ENCODE data around the gene LIN7A.
A peak's percentile ranks its signal among the peaks of the same experiment; 100 is the strongest.
"Not testable (repeated sequence)": the region's sequence is repeated elsewhere in the genome, so short reads cannot be mapped to it uniquely, and the experiment has no call there.

The LIN7A gene

DNA sequence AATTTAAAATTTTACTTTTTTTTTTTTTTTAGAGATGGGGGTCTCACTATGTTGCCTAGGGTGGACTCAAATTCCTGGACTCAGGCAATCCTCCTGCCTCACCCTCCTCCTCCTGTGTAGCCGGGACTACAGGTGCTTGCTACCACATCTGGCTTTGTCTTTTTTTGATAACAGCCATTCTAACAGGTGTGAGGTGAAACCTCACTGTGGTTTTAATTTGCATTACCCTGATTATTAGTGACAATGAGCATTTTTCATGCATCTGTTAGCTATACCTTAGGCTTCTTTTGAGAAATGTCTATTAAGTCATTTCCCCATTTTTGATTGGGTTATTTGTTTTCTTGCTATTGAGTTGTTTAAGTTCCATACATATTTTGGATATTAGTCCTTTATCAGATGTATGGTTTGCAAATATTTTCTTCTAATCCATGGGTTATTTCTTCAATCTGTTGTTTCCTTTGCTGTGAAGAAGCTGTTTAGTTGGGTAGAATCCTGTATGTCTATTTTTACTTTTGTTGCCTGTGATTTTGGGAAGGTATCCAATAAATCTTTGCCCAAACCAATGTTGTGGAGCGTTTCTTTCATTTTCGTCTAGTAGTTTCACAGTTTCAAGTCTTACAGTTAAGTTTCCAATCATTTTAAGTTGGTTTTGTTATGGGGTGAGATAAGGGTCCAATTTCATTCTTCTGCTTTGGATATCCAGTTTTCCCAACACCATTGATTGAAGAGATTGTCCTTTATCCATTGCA, 134.9 kb downstream of the LIN7A start:
- no peak for DNase-seq

DNA sequence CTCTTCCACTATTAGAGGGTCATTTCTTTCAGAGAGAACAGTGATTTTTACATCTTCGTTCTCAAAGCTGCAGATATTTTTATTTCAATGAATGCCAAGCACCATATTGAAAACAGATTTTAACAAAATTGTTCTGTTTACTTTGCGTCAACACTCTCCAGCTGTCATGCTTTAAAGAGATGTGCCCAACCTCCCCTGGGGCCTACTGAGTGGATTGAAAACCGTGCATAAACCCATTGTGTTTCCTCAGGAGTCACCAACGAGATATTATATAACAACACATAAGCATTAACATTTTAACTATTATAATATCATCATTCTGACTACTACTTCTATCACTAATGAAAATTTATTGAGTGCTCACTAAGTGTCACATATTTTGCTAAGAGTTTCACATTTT, 139.5 kb downstream of the LIN7A start:
- DNase-seq, result no peak

DNA sequence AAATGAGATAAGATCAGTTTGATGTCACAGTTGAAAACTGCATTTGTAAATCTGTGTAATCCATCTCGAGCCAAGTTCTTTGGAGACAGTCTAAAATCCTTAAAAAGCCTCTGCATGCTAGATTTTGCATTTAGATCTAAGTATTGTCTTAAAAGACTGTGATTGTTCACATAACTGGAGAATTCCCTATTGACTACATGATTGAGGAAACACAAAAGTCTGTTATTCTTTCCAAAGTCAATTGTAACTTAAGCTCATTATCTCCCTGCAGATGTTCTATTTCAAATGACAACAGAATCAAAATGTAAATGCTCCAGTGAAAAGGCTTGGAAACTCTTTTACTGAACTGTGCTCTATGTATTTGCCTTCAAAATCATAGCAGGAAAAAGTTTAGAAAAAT, 143.2 kb downstream of the LIN7A start:
- no peak for DNase-seq

DNA sequence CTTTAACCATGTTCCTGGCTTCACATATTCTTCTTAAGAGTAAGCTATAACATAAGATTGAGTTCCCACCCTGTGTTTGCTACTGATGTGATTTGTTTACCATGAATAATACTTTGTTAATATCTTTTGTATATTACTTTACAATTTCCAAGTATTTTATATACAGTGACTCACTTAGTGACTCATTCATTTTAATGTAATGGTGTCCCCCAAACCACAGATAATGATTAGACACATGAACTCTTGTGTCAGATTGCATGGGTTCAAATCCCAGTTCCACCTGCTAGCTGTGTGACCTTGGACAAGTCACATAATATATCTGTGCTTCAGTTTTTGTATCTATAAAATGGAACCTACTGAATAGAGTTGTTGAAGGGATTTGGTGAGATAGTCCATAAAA, 144.9 kb downstream of the LIN7A start:
- no peak for DNase-seq

DNA sequence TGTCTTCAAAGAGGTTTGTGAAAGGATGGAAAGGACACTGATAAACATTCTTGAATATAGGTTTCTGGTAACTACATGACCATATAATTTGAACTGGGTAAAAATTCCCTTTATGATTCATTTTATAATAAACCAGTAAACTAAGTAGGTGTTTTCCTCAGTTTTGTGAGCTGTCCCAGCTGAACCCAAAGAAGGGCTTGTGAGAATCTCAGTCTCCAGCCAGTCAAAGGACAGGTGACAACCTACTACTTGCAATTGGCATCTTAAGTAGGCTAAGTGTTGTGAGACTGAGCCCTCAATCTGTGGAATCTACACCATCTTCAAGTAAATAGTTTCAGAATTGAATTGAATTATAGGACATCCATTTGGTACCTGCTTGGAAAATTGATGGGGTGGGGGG, 145.9 kb downstream of the LIN7A start:
- no peak for DNase-seq

DNA sequence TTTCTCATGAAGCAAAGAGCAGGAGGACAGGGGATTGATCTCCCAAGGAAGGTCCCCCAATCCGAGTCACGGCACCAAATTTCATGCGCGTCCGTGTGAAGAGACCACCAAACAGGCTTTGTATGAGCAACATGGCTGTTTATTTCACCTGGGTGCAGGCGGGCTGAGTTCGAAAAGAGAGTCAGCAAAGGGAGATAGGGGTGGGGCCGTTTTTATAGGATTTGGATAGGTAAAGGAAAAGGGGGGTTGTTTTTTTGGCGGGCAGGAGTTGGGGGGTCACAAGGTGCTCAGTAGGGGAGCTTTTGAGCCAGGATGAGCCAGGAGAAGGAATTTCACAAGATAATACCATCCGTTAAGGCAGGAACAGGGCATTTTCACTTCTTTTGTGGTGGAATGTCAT, 149.3 kb downstream of the LIN7A start:
- not testable (repeated sequence) for DNase-seq

DNA sequence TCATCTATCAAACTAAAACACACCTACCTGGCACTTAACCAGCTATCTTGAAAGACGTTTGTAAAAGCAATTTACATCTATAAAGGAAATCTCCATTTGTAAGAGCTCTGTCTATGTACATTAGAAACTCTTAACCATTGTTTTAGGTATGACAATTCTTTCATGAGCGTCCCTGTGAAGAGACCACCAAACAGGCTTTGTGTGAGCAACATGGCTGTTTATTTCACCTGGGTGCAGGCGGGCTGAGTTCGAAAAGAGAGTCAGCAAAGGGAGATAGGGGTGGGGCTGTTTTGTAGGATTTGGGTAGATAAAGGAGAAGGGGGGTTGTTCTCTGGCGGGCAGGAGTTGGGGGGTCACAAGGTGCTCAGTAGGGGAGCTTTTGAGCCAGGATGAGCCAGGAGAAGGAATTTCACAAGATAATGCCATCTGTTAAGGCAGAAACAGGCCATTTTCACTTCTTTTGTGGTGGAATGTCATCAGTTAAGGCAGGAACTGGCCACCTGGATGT, 154.7 kb downstream of the LIN7A start:
- DNase-seq, result not testable (repeated sequence)

DNA sequence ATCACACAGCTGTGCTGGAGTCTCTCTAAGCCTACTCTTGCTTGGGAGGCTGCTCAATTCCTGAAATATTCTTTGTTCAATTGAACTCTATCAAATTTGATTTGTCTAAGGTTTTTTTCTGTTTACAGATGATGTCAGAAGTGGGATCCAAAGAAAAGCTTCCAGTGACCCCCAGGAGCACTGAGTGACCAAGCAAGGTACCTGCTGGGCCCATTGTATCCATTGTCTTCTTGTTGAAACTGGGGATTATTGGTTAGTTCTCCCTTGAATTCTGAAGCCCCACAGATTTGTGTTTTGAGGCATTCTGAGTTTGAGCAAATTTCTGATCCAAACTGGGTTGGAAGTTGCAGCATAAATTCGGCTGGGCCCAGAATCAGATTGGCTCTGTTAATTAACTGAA, 156.4 kb downstream of the LIN7A start:
- no peak for DNase-seq

DNA sequence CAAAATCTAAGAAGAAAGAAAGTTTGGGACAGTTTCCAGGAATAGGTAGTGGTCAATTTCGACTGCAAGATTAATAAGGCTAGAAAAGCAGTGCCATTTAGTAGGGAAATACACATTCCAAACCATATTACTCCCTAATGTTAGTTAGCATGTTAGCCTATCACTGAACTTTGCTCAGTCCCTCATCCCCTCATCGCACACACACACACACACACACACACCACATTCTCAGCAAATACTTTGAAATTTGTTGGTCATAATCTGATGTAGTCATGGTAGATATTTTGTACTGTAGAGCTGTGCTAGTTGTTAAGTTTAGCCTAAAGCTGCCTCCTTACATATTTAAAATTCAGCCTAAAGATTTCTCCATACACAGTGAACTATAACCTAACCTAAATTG, 157.0 kb downstream of the LIN7A start:
- DNase-seq, result no peak

DNA sequence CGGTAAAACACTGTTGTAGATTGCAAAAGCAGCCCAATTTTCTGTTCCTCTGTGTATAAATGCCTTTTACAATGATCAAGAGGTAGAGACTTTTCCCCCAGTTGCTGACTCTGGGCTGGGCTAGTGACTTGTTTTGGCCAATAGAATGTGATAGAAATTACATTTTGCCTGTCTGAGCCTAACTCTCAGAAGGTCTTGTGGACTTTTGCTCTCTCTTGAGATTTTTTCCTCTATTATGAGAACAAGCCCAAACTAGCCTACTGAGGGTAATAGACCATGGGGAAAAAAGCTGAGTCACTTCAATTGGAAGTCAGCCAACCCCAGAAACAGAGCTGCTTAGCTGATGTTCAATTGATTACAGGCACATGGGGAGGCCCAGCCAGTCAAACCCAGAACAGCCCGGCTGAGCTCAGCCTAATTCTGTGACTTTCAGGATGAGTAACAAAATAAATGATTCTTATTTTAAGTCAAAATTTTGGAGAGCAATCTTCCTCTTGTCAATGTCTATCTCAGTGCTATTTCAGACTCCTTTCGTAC, 159.7 kb downstream of the LIN7A start:
- DNase-seq, result peak; percentile 93 to 94

DNA sequence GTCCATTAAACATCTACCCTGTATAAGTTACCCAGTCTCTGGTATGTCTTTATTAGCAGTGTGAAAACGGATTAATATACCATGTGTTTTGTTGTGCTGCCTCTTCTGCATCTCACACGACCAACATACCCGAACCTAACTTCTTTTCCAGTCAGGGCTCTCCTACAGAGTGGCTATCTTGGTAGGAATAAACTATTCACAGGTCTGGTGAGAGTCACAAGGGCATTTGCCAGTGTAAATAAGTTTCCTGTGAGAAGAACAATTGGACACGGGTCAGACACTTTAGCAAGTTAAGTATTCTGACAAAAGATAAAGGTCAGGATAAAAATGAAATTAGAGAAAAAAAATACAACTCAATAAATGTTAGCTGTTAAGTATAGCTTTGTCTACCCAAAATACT, 160.1 kb downstream of the LIN7A start:
- peak in 1 of 2 experiments; percentile 20 for DNase-seq

DNA sequence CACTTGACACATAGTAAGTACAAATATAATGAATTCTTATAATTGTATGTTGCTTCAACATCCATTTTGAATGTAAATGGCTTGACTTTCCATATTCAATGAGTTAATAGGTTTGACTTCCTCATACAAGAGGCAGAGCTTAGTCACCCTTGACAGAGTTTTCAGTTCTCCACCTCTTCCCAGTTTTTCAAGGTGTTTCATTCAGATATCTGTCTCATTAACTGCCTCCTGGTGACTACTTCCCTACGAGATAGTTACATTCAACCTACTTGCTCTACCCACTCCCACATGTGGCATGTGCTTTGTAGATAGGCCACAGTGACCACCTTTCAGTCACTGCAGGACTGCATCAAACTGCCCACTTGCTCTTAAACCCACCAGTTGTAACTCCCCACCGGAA, 161.0 kb downstream of the LIN7A start:
- no peak for DNase-seq

DNA sequence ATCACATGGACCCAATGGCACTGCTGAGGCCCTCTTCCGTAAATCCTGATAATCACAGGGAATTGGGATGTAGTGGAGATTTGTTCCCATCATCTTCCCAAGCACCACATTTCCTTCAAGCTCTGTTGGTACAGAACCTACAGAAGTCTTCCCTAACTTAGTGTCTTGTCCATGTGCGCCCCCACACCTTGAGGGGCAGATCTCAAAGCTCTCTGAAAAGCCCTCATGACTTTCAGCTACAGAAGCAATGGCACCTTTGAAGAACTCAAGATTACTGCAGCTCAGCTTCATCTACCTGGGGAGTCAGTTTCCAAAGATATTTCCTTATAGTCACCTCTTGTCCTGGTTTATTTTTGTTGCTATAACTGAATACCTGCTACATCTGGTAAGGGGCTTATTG, 166.8 kb downstream of the LIN7A start:
- DNase-seq, result no peak

DNA sequence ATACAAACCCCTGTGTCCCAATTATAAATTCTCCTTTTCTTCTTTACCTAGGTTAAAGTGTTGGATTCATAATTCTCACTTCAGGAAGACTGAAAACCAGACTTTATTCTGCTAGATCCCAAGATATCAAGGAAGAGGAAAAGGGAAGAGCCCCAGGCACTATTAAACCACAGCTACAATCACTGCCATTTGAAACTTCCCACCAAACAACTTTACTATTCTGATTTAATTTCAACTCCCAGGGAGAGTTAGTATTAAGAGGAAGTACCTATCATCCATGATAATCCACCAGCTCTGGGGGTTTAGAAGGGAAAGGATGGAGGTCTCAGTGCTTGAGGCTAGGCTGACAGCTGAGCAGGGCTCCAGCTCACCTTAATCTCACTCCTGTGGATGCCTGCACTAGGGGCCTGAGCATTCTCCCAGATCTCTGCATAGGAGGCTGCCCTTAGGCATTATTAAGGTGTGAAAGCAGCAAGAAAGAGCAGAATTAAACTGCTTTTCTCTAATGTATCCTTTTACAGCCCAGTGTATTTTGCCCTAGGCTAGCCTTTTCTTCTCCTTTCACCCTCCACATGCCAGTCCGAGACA, 168.1 kb downstream of the LIN7A start:
- DNase-seq, result no peak

DNA sequence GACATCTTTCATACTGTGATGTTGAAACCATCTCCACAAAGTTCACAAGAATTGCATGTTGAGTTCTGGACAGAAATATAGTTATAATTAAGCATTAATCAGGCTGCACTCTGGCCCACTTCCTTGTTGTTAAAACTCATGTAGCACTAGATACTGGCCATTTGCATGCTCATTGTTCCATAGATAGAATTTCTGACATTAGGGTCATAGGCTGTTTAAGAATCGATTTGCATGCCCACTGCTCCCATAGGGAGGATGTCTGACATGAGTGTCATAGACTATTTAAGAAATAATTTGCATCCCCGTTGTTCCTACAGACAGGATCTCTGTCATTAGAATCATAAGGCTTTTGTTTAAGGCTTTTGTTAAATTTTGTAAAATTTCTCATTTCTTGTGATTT, 170.8 kb downstream of the LIN7A start:
- DNase-seq, result no peak

DNA sequence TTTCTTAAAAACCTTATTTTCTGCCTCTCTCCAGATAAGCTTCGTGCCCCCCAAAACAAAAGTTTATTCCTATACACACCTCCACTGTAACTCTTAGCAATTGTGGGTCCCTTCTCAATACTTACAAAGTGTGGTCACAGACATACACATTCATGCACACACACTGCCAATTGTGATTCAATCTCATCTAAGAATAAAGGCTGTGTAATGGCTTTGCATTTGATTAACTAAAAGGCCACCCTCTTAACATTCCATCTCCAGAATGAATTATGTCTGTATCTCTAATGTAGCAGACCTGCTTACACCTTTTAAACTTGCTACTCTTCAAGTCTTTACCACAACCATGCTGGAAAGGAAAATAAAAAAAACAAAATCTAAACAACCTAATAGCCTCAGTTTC, 171.5 kb downstream of the LIN7A start:
- no peak for DNase-seq

DNA sequence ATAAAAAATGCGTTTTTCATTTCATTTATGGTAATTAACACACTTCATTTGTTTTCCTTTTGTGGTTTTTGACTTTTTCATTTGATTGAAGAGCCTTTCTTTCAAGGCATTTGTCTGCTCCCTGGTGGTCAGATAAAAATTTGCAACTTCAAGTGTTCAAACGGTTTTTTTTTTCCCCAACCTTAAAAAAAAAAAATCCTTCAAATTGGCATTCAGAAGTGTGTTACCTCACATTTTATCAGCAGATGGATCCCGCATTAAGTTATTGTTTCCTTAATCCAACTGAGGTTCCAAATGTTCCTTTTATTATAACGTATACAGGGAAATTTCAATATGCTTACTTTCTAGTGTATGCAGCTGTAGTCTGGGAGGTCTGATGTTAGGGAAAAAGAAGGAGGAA, 173.9 kb downstream of the LIN7A start:
- peak; percentile 32 to 33 for DNase-seq

DNA sequence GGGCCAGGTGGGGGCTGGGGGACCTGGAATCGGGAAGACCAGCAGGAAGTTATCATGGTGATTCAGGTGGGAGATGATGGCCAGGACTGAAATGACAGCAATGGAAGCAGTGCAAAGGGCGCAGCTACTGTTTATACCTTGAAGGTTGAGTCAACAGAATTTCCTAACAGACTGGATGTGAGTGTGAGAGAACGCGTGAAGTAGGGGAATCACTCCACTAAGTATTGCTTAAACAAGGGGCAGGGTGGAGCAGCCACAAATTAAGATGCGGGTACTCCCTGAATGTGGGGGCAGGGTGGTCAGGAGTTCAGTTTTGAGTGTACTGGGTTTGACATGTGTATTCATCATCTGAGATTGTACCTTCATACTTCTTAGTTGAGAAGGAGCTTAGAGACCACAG, 175.9 kb downstream of the LIN7A start:
- DNase-seq, result no peak

DNA sequence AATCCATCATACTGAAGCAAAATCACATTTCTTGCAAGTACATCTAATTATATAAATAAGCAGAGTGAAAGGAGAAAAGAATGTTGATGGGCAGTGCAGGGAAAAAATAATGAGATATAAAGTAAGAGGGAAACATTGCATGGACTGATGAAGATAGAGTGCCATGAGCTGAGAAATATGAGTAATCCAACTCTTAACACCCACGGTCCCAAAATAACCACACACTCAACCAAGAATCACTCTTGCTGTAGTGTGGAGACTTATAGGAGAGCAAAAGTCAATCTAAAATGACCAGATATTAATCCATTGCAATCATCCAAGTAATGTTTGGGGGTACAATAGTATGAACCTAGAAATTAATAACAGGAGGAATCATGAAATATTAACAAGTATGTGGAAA, 180.9 kb downstream of the LIN7A start:
- no peak for DNase-seq

DNA sequence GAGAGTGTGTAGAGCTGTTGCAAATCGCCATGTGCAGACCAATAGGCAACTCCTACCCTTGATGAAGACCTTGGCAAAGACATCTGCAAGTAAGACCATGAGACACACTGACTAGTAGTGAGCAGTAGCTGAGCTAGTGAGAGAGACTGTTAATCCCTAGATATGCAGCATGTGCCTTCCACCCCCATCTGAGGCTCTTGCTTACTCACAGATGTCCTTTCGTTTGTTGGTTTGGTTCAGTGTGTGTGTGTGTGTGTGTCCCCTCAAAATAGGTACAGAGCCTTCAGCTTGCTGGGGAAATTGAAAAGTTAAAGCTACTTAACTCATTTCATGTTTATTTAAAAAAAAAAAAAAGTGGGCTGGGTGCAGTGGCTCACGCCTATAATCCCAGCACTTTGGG, 183.5 kb downstream of the LIN7A start:
- no peak for DNase-seq

DNA sequence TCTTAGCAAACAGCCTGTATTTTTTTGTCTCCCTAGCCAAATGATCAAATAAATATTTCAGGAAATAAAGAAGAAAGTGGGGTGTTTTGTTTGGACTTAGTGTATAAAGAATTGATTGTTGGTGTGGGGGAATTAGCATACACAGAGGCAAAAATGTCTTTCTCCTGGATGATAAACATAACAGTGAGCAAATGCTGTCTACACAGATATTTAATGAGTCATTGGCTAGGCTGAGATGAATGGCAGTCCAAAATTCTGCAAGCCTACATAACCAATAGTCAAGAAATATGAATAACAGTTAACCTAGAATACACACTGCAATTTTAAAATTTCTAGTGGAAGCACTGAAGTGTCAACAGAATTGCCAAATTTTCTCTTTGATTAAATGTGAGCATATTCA, 185.3 kb downstream of the LIN7A start:
- no peak for DNase-seq

DNA sequence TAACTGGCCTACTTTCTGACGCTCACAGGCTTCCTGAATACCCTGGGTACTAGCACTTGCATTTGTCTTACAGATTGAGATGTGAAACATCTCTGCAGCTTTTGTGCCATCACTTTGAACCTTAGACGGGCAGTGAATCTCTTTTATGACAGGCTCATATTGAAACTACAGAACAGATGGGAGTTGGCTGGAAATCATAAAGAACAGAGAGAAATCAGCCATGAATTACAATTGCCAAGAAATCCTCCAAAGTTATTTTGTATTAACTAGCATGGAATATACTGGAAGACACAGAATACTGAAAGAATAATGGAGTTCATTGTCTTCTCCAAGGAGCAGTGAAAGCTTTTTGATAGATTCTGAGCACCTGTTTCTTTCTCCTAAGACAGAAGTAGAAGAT, 188.3 kb downstream of the LIN7A start:
- no peak for DNase-seq

DNA sequence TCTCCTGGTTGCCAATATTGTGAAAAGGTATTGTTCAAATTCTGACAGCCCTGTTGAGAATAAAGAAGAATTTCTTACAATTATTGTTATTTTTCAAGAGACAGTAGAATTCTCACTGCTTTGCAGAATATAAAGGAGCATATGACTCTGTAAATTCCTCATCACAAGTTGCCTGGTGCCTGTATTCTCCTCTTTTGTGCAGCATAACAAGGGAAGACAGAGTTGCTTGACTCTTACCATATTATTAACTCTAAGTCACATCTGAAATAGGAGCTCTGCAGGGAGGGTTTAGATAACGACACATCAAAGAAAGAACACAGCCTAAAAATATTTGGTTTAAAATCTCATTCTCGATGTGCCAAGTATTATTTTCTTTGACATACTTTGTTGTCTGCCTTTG, 189.9 kb downstream of the LIN7A start:
- no peak for DNase-seq

DNA sequence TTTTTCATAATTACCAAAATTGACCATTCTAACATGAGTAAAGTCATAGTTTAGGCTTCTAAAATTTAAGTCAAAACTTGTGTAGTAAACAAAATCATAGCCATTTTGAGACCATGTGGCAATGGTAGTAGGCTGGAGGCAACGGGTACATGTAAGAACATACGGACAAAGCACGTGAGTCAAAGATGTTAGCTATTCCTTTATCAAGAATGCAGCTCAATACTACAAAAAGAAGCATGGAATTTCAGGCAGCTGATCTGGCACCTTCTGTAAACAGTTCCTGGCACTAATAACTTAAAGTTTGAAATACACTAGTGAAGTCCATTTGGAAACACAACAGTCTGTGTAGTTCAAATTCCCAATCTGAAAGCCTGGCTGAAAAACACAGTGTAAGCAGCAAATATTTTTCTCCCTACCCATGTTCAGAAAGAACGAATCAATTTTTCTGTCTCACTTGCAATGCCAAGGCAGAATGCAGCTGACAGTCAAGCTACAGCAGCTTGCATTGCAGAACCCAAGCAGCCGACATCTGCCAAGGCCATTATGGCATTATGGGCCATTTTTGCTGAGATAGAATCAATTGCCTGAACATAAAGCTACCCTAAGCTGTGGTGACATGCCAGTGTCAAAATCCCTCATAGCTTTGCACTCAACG, 191.8 kb downstream of the LIN7A start:
- no peak for DNase-seq
